Measurements from ENCODE around the gene FAM209B.

Gene FAM209B

DNA sequence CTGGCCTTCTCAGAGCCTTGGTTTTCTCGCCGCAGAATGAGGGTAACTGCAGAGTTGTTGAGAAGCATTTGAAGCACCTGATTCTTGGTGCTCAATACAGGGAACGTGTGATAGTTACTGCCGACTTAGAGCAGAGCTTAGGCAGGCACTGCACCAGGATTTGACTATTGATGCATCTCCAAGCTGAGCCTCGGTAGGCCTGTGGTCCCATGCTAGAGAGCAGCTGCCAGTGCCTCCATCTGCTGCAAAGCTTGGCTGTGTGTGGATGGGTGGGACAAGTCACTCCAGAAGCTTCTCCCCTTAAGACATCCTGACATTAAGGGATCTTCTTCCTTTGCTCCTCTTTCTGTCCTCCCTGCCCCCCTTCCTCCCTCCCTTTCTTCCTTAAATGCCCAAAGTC is 40.9 kb downstream of the FAM209B start:
- Histone ChIP-seq H3K27me3 (ENCODE audit: control insufficient read depth, insufficient read depth, low read length) (no peaks in the 10 kb centered on the region), H3K27ac (ENCODE audit: low read depth, low read length) (no peak overlapping the region), H3K36me3 (ENCODE audit: control insufficient read depth, insufficient read depth, low read length) (no peaks in the 10 kb centered on the region), H3K9ac (ENCODE audit: low read depth, low read length) (no peak overlapping the region), H3K4me3 (ENCODE audit: low read depth, low read length) (no peak overlapping the region), H3K9me3 (ENCODE audit: control insufficient read depth, insufficient read depth, low read length) (no peaks in the 10 kb centered on the region), H3K4me1 (ENCODE audit: control insufficient read depth, insufficient read depth, low read length) (no peaks in the 10 kb centered on the region)

DNA sequence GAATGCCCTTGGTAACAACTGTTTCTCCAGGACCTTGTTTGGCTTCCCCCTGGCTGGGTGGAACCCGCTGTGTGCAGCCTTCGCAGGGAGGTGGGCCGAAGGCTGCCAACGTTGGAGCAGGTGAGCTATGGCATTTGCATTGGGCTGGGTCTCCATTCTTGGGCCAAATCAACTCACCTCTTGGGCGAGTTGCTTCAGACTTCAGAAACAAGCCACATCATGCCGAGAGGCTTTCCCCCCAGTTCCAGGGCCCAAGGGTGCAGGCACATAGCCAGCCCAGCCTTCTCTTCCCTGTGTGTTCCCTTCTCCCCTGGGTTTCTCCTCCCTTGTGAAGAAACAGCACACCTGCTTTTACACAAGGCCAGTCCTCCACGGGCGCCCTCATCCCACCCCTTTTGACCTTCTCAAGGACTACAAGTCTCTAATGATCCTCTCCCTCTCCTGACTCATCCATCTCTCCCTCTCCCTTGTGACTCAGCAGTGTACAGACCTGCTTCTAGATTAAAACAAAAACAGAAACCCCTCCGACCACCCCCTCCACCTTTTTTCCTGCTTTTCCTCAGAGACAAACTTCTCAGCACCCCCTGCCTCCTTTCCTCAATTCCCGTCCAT is 41.6 kb downstream of the FAM209B start:
- Histone ChIP-seq H3K9ac (ENCODE audit: low read depth, low read length) (no peak overlapping the region), H3K4me3 (ENCODE audit: low read depth, low read length) (no peak overlapping the region), H3K36me3 (ENCODE audit: control insufficient read depth, insufficient read depth, low read length) (no peaks in the 10 kb centered on the region), H3K27me3 (ENCODE audit: control insufficient read depth, insufficient read depth, low read length) (no peaks in the 10 kb centered on the region), H3K4me1 (ENCODE audit: control insufficient read depth, insufficient read depth, low read length) (no peaks in the 10 kb centered on the region), H3K27ac (ENCODE audit: low read depth, low read length) (no peak overlapping the region), H3K9me3 (ENCODE audit: control insufficient read depth, insufficient read depth, low read length) (no peaks in the 10 kb centered on the region)

DNA sequence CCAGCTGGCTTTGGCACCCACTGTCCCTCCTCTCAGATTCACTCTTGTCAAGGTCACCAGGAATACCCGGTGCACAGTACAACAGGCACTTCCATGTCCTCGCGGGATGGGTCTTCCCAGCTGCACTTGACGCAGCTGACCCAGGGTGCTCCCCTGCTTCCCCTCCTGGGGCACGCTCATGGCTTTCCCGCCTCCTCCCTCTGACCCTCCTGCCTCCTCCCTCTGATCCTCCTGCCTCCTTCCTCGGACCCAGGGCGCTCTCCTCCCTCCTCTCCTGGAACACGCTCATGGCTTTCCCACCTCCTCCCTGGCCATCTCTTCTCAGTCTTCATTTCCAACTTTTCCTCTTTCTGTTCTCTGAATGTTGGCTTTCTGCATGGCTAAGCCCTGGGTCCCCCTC is 42.1 kb downstream of the FAM209B start:
- no peaks in the 10 kb centered on the region for H3K27me3 ChIP-seq (ENCODE audit: control insufficient read depth, insufficient read depth, low read length)
- no peaks in the 10 kb centered on the region for H3K4me1 ChIP-seq (ENCODE audit: control insufficient read depth, insufficient read depth, low read length)
- no peak overlapping the region for H3K4me3 ChIP-seq (ENCODE audit: low read depth, low read length)
- no peaks in the 10 kb centered on the region for H3K9me3 ChIP-seq (ENCODE audit: control insufficient read depth, insufficient read depth, low read length)
- no peak overlapping the region for H3K9ac ChIP-seq (ENCODE audit: low read depth, low read length)
- no peak overlapping the region for H3K27ac ChIP-seq (ENCODE audit: low read depth, low read length)
- H3K36me3 ChIP-seq (ENCODE audit: control insufficient read depth, insufficient read depth, low read length), result no peaks in the 10 kb centered on the region

DNA sequence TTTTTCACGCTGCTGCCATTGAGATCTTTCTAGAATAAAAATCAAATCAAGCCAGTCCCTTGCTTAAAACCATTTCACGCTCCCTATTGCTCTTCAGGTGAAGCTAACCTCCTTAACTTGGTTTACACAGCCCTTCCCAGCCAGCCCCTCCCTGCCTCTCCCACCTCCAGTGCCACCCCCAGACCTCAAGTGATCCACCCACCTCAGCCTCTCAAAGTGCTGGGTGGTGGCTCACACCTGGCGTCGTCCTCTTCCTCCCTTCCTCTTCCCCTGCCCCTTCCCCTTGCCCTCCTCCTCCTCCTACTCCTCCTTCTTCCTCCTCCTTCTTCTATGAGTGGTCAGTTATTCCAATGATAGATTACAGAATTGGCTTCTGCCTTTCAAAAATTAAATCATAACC is 42.9 kb downstream of the FAM209B start:
- no peak overlapping the region for H3K27ac ChIP-seq (ENCODE audit: low read depth, low read length)
- no peak overlapping the region for H3K4me3 ChIP-seq (ENCODE audit: low read depth, low read length)
- no peaks in the 10 kb centered on the region for H3K36me3 ChIP-seq (ENCODE audit: control insufficient read depth, insufficient read depth, low read length)
- H3K27me3 ChIP-seq (ENCODE audit: control insufficient read depth, insufficient read depth, low read length), result no peaks in the 10 kb centered on the region
- H3K9ac ChIP-seq (ENCODE audit: low read depth, low read length), result no peak overlapping the region
- no peaks in the 10 kb centered on the region for H3K9me3 ChIP-seq (ENCODE audit: control insufficient read depth, insufficient read depth, low read length)
- no peaks in the 10 kb centered on the region for H3K4me1 ChIP-seq (ENCODE audit: control insufficient read depth, insufficient read depth, low read length)

DNA sequence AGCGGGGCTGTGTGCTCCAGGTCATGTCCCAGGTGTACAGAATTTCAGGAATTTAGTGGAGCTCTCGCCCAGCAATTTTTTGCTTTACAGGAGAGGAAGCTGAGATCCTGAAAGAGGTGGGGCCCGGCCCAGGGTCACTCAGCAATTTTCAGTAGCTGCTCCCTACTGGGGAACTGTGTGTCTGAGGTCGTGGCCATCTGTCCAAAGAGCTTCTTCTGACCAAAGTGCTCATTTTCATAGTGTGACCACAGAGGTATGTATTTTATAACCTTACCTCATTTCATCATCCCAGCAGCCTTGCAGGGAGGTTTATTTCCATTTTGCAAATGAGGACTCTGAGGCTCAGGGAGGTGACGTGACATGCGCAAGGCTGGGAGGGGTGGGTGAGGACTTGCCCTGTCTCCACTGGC is 46.3 kb downstream of the FAM209B start:
- Histone ChIP-seq H3K4me1 (ENCODE audit: control insufficient read depth, insufficient read depth, low read length) (no peaks in the 10 kb centered on the region), H3K27me3 (ENCODE audit: control insufficient read depth, insufficient read depth, low read length) (no peaks in the 10 kb centered on the region), H3K4me3 (ENCODE audit: low read depth, low read length) (no peak overlapping the region), H3K9me3 (ENCODE audit: control insufficient read depth, insufficient read depth, low read length) (no peaks in the 10 kb centered on the region), H3K27ac (ENCODE audit: low read depth, low read length) (no peak overlapping the region), H3K36me3 (ENCODE audit: control insufficient read depth, insufficient read depth, low read length) (no peaks in the 10 kb centered on the region), H3K9ac (ENCODE audit: low read depth, low read length) (no peak overlapping the region)

DNA sequence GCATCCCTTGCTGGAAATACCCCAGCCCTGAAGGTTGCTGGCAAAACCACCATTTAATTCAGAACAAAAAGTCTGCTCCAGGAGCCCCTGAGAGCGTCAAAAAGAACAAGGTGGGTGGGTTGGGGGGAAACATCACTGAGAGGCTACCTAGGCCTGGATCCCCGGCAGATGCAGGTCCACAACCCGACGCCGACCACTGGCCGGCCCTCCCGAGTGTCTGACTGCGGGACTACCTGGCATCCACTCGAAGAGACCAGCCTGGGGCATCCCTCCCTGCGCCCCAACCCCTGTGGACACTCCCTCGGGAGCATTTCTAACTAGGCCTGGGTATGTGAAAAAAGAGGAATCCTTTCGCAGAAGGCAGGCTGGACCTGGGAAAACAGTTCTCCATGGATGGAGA is 47.2 kb downstream of the FAM209B start:
- no peak overlapping the region for H3K27ac ChIP-seq (ENCODE audit: low read depth, low read length)
- no peaks in the 10 kb centered on the region for H3K36me3 ChIP-seq (ENCODE audit: control insufficient read depth, insufficient read depth, low read length)
- no peak overlapping the region for H3K4me3 ChIP-seq (ENCODE audit: low read depth, low read length)
- H3K4me1 ChIP-seq (ENCODE audit: control insufficient read depth, insufficient read depth, low read length), result 0 out of 2 replicates have a peak, but pooled peaks cover 5% of the 10 kb centered on the region
- H3K27me3 ChIP-seq (ENCODE audit: control insufficient read depth, insufficient read depth, low read length), result no peaks in the 10 kb centered on the region
- no peak overlapping the region for H3K9ac ChIP-seq (ENCODE audit: low read depth, low read length)
- no peaks in the 10 kb centered on the region for H3K9me3 ChIP-seq (ENCODE audit: control insufficient read depth, insufficient read depth, low read length)

DNA sequence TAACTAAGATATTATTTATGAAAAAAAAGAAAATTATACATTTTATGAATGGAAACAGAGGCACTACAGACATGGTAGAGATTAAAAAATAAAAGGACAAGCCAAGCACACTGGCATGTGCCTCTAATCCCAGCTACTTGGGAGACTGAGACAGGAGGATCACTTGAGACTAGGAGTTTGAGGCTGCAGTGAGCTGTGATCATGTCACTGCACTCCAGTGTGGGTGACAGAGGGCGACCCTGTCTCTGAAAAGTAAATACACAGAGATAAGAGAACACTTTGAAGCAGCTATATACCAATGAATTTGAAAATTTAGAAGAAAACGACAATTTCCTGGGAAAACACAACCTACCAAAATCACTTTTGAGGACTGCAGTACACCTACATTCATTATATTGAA is 48.7 kb downstream of the FAM209B start:
- Histone ChIP-seq H3K27me3 (ENCODE audit: control insufficient read depth, insufficient read depth, low read length) (no peaks in the 10 kb centered on the region), H3K9me3 (ENCODE audit: control insufficient read depth, insufficient read depth, low read length) (no peaks in the 10 kb centered on the region), H3K36me3 (ENCODE audit: control insufficient read depth, insufficient read depth, low read length) (no peaks in the 10 kb centered on the region), H3K27ac (ENCODE audit: low read depth, low read length) (no peak overlapping the region), H3K4me3 (ENCODE audit: low read depth, low read length) (no peak overlapping the region), H3K9ac (ENCODE audit: low read depth, low read length) (no peak overlapping the region), H3K4me1 (ENCODE audit: control insufficient read depth, insufficient read depth, low read length) (0 out of 2 replicates have a peak, but pooled peaks cover 5% of the 10 kb centered on the region)

DNA sequence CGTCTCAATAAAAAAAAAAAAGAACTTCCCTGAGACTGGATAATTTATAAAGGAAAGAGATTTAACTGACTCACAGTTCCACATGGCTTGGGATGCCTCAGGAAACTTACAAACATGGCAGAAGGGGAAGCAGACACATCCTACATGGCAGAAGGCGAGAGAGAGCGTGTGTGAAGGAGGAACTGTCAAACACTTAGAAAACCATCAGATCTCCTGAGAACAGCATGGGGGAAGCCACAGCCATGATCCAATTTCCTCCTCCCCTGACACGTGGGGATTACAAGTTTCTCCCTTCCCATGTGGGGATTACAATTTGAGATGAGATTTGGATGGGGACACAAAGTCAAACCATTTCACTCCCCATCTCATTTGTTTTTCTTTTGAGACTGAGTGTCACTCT is 49.5 kb downstream of the FAM209B start:
- Histone ChIP-seq H3K9me3 (ENCODE audit: control insufficient read depth, insufficient read depth, low read length) (no peaks in the 10 kb centered on the region), H3K27ac (ENCODE audit: low read depth, low read length) (no peak overlapping the region), H3K9ac (ENCODE audit: low read depth, low read length) (no peak overlapping the region), H3K4me1 (ENCODE audit: control insufficient read depth, insufficient read depth, low read length) (peaks cover 5% of the 10 kb centered on the region; the same call in 1 of the 2 replicates), H3K4me3 (ENCODE audit: low read depth, low read length) (no peak overlapping the region), H3K27me3 (ENCODE audit: control insufficient read depth, insufficient read depth, low read length) (no peaks in the 10 kb centered on the region), H3K36me3 (ENCODE audit: control insufficient read depth, insufficient read depth, low read length) (no peaks in the 10 kb centered on the region)

DNA sequence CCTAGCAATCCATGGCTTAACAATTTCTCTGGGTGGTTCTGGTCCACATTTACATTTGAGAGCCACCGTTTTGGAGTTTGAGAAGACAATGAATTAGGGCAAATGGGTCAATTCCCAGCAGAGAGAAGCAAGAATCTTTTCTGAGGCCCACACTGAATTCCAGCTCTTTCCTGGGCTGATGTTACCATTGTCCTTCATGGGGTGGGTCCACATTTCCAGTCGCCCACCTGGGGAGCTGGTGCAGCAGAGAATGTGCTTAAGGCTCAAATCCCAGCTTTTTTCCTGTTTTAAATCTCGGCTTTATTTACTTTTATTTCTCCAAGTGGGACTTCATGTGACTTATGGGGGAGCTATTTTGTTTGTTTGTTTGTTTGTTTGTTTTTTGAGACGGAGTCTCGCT is 51.9 kb downstream of the FAM209B start:
- Histone ChIP-seq H3K4me3 (ENCODE audit: low read depth, low read length) (no peak overlapping the region), H3K4me1 (ENCODE audit: control insufficient read depth, insufficient read depth, low read length) (peaks cover 5% of the 10 kb centered on the region; the same call in 1 of the 2 replicates), H3K27me3 (ENCODE audit: control insufficient read depth, insufficient read depth, low read length) (no peaks in the 10 kb centered on the region), H3K27ac (ENCODE audit: low read depth, low read length) (no peak overlapping the region), H3K36me3 (ENCODE audit: control insufficient read depth, insufficient read depth, low read length) (no peaks in the 10 kb centered on the region), H3K9me3 (ENCODE audit: control insufficient read depth, insufficient read depth, low read length) (no peaks in the 10 kb centered on the region), H3K9ac (ENCODE audit: low read depth, low read length) (no peak overlapping the region)

Data from HUES48 (cell line).